HepG2 (cell line): Measurements from ENCODE around the gene GAS6. TPM values are rescaled to one million over a fixed set of nuclear protein-coding genes. Genes with fewer than 3 reads are reported as not detected.

Experiments used
- ATAC-seq: fragments of 200-7000 bp; cut with Tn5 transposase; 3 replicates; pipeline ENCODE4 v1.9.1; 2020; ENCODE audit warnings: mild to moderate bottlenecking, moderate library complexity
- BruUV-seq: library from RNA; stranded (reverse); fragments of 400-500 nt; replicated peaks from 2 replicates; lab custom pipeline; 2021; lab: Mats Ljungman, UMichigan
- CTCF ChIA-PET: fragments of 300-600 bp; formaldehyde crosslinking; extraction: SDS; loops from one replicate; lab custom pipeline; 2021; ENCODE audit warnings: low total read pairs, inconsistent platforms, low intra/inter-chr PET ratio; lab: Yijun Ruan, JAX
- POLR2A ChIA-PET: fragments of 350-600 bp; sonication (Branson Sonifier 250); formaldehyde crosslinking; loops from one replicate; lab custom pipeline; 2020; ENCODE audit warnings: antibody characterized with exemption, inconsistent platforms; lab: Yijun Ruan, JAX
- DNase-seq: peaks from one replicate; pipeline ENCODE4 v3.0.0-alpha.2; 2015; ENCODE audit warnings: low spot score
- FAIRE-seq: peaks from 3 replicates; lab custom pipeline; 2011; peaks lifted over from hg19 to GRCh38; lab: Jason Lieb, UNC
- H2AFZ ChIP-seq: one replicate; pipeline ENCODE4 v1.6.1; 2011; ENCODE audit warnings: low read length, inconsistent platforms
- H3K27ac ChIP-seq: fragments of 300-600 bp; 3 replicates; pipeline ENCODE4 v1.8.0; 2011; ENCODE audit warnings: mixed run types, mild to moderate bottlenecking, mixed read lengths, low read length, inconsistent platforms; ENCODE audit not compliant: insufficient read depth; ENCODE audit errors: extremely low read length
- H3K27me3 ChIP-seq, 2 experiments: fragments of 200-600 bp in 1 of 2; 2 replicates in 1 of 2; 3 replicates in 1 of 2; pipeline versions ENCODE4 v1.6.0 to v1.8.0; 2011; ENCODE audit warnings: low read length in 2 of 2, mild to moderate bottlenecking in 2 of 2, moderate library complexity in 2 of 2, inconsistent platforms in 1 of 2; ENCODE audit not compliant: insufficient read depth in 2 of 2, control insufficient read depth in 1 of 2
- H3K36me3 ChIP-seq, 2 experiments: fragments of 200-600 bp in 1 of 2; replicated peaks in 1 of 2; 2 replicates in 1 of 2; 3 replicates in 1 of 2; pipeline versions ENCODE4 v1.5.1 to v1.8.0; 2011; ENCODE audit warnings: low read length in 2 of 2, inconsistent platforms in 1 of 2; ENCODE audit not compliant: insufficient read depth in 2 of 2, control insufficient read depth in 1 of 2
- H3K4me1 ChIP-seq: 2 replicates; pipeline ENCODE4 v1.5.1; 2012; ENCODE audit warnings: low read length, inconsistent platforms; ENCODE audit not compliant: insufficient read depth
- H3K4me2 ChIP-seq: 2 replicates; pipeline ENCODE4 v1.6.0; 2011; ENCODE audit warnings: low read depth, low read length, inconsistent platforms
- H3K4me3 ChIP-seq, 3 experiments: fragments of 200-600 bp in 1 of 3; sonication (generic), shearing (Covaris generic) in 1 of 3; replicated peaks in 1 of 3; 2 replicates each; pipeline ENCODE4 v1.5.1; 2011 to 2016; ENCODE audit warnings: low read length in 3 of 3, inconsistent platforms in 2 of 3, low read depth in 2 of 3, mild to moderate bottlenecking in 2 of 3, control low read depth in 1 of 3, mixed read lengths in 1 of 3; ENCODE audit not compliant: insufficient read depth in 1 of 3
- H3K79me2 ChIP-seq: one replicate; pipeline ENCODE4 v1.6.1; 2011; ENCODE audit warnings: low read length, inconsistent platforms; ENCODE audit not compliant: insufficient read depth
- H3K9ac ChIP-seq: 2 replicates; pipeline ENCODE4 v1.6.0; 2011; ENCODE audit warnings: mild to moderate bottlenecking, low read depth, low read length, inconsistent platforms; ENCODE audit not compliant: insufficient read depth
- H3K9me3 ChIP-seq: 2 replicates; pipeline ENCODE4 v1.5.1; 2012; ENCODE audit warnings: mild to moderate bottlenecking, low read length
- H4K20me1 ChIP-seq: 2 replicates; pipeline ENCODE4 v1.6.0; 2011; ENCODE audit warnings: inconsistent platforms, mild to moderate bottlenecking, low read length, moderate library complexity; ENCODE audit not compliant: insufficient read depth
- CBX5 ChIP-seq: sonication (generic); formaldehyde crosslinking; IDR thresholded peaks from 2 replicates; pipeline ENCODE4 v1.4.0; 2020; ENCODE audit warnings: missing genetic modification reagents, borderline replicate concordance
- CCAR2 ChIP-seq: fragments of 200-400 bp; formaldehyde crosslinking; optimal IDR thresholded peaks from 2 replicates; pipeline ENCODE3; 2018; ENCODE audit warnings: low read depth, mild to moderate bottlenecking, low read length, moderate library complexity
- KDM2A ChIP-seq: sonication (generic); formaldehyde crosslinking; IDR thresholded peaks from 2 replicates; pipeline ENCODE4 v1.4.0; 2020; ENCODE audit warnings: low read depth, missing genetic modification reagents, borderline replicate concordance
- MTF1 ChIP-seq: sonication (generic); formaldehyde crosslinking; IDR thresholded peaks from 2 replicates; pipeline ENCODE4 v1.5.0; 2020; ENCODE audit warnings: missing genetic modification reagents
- ZBED4 ChIP-seq: sonication (generic); formaldehyde crosslinking; IDR thresholded peaks from 2 replicates; pipeline ENCODE4 v1.4.0; 2020; ENCODE audit warnings: missing genetic modification reagents, borderline replicate concordance
- WGBS: methylation state at CpG from one replicate; pipeline ENCODE4 v1.1.6; 2017; ENCODE audit warnings: low lambda C conversion rate; 5-methylcytosine and 5-hydroxymethylcytosine counted together
- in situ Hi-C: cut with HindIII; loops from 2 replicates; pipeline ENCODE4 v1.10.0; 2017; ENCODE audit warnings: low pct_unique_long_range_greater_than_20kb; ENCODE audit not compliant: extremely low pct_ligation_motif_present
- intact Hi-C: fragments of 100-400 bp; cut with micrococcal nuclease; formaldehyde crosslinking; loops from one replicate; pipeline ENCODE4 v1.10.0; 2022; ENCODE audit not compliant: unreplicated experiment
- polyA plus RNA-seq, 8 experiments: library from polyadenylated mRNA; depleted of rRNA in 3 of 8; stranded (reverse) in 7 of 8; unstranded in 1 of 8; fragments of >200 nt; fragmentation: Illumina TruSeq in 4 of 8; extraction: Trizol in 4 of 8; gene quantifications; 2 replicates each; pipeline versions ENCODE4 v1.2.1 to v1.2.3, GENCODE V29; 2011 to 2016; ENCODE audit warnings: low read depth in 4 of 8, missing spikeins in 1 of 8, mixed read lengths in 1 of 8; ENCODE audit not compliant: insufficient read depth in 1 of 8
- total RNA-seq, 5 experiments: library from RNA; depleted of rRNA; stranded (reverse); fragments of >200 nt; fragmentation: Illumina TruSeq; extraction: Trizol; gene quantifications; 2 replicates each; pipeline ENCODE4 v1.2.3, GENCODE V29; 2016; ENCODE audit warnings: low read depth in 1 of 5

The GAS6 gene
- total and polyA plus RNA-seq, 2 of the 13 experiments (the other 11 are each of a cell fraction or from before 2014, with no cell fraction given) = 0.09 to 0.24 TPM

GRCh38 chr13:113901642-113902041 lies 37.8 kb upstream of the GAS6 start (continued):
- TF ChIP-seq ZBED4 (CRISPR knock-in tag) (no peak), CCAR2 (no peak), MTF1 (CRISPR knock-in tag) (no peak), KDM2A (CRISPR knock-in tag) (no peak)

GRCh38 chr13:113901231-113901630 lies 37.4 kb upstream of the GAS6 start:
- no peaks in the 10 kb centered on the region for H3K9me3 ChIP-seq
- ChIA-PET POLR2A (no interaction called here), CTCF (no interaction called here)
- no peak for ATAC-seq
- H3K4me3 ChIP-seq = no peak overlapping the region
- H3K36me3 ChIP-seq = no peaks in the 10 kb centered on the region
- no peaks in the 10 kb centered on the region for H3K79me2 ChIP-seq
- H3K4me2 ChIP-seq = no peak overlapping the region
- BruUV-seq = no TSS peak
- intact Hi-C loops (no loop called here), in situ Hi-C loops (loop anchor here (5.0 kb wide), 1 partner anchor 84 kb away; no protein-coding TSS in a partner anchor)
- H3K27ac ChIP-seq = no peak overlapping the region
- no peak for DNase-seq
- no peak overlapping the region for H2AFZ ChIP-seq
- no peak for TF ChIP-seq CBX5 (CRISPR knock-in tag)
- no peaks in the 10 kb centered on the region for H4K20me1 ChIP-seq
- H3K4me1 ChIP-seq = no peaks in the 10 kb centered on the region
- 28% methylated on average over 3 of the region's 7 CpGs for WGBS
- H3K9ac ChIP-seq = no peak overlapping the region
- peaks cover 4 to 38% of the 10 kb centered on the region in 2 experiments; a peak in 4 of 5 replicates for H3K27me3 ChIP-seq
- no peak for FAIRE-seq
